IPS-NIHi11 (cell line): ENCODE data around the gene THADA.
"Not testable (repeated sequence)": the region's sequence is repeated elsewhere in the genome, so short reads cannot be mapped to it uniquely, and the experiment has no call there.

Experiments used
- DNase-seq: peaks from one replicate; pipeline ENCODE4 v3.0.0; 2012; ENCODE audit warnings: mixed read lengths, low spot score

Gene THADA

DNA sequence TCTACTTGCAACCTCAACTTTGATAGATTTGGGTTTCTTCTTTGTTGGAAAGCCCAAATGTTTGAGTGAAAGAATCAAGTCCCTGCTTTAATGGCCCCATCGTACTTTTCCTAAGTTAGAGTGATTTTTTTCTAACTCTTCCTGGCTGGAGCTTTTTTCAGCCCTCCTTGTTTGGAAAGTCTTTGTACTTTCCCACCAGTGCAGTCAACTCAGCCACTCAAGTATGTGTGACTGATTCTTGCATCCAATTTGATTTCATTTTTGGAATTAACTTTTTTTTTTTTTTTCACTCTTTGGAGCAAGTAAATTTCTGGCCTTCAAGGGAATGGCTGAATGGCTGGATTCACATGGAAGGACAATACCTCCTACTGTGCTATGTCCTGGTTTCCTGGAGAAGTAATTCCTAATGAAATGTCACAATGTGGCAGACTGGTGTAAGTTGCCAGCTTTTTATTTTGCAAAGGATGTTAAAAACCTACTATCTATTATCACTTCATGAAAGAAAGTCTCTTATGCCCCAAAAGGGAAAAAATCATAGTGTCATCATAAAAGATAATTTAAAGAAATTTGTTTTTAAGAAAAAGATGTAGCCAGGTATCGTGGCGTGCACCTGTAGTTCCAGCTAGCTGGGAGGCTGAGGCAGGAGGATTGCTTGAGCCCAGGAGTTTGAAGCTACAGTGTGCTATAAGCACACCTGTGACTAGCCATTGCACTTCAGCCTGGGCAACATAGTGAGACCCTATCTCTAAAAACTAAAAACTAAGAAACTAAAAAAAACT lies 293.5 kb downstream of the THADA start:
- no peak for DNase-seq

DNA sequence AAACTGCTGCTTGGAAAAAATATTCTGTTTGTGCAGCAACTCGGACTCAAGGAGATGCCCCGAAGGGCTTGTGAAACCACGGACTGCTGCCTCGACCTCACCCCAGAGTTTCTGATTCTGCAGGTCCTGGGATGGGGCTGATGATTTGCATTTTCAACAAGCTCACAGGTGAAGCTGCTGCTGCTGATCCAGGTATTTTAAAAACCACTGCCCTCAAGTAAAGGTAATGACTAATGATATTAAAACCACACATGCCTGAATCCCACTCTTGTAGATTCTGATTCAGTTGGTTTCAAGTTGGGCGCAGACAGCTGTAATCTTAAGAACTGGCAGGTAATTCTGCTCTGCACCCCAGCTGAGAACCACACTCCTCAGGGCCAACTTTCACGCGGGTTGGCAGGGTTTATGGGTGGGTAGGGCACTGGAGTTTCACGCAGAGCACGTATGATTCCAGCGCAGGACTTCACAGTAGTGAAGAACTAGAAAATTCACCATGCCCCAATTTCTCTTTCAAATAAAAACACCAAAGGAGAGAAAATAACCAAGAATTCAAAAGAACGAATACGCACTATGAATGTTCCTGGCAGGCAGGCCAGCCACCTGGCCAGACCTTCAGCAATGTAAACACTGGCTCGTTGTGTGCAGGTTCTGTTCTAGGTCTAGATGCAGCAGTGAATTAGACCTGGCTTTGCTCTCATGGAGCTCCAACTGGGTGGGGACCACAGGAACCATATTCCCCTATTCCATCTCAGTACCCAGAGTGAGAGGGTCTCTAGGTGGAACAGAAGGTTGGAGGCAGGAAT lies 294.9 kb downstream of the THADA start:
- DNase-seq: no peak

DNA sequence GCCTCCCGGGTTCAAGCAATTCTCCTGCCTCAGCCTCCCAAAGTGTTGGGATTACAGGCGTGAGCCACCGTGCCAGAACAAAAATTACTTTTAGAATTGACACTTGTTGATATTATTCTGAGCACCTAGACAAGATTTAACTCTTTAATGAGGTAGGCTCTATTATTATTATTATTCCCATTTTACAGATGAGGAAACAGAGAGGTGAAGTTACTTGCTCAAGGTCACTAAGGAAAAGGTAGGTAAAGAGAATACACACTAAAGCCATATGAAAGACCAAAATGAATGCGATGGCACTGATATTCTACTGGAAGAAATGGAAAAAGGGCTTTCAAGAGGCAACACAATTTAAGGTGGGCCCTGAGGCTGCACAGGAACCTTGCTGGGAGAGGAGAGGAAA lies 295.6 kb downstream of the THADA start:
- DNase-seq: no peak

DNA sequence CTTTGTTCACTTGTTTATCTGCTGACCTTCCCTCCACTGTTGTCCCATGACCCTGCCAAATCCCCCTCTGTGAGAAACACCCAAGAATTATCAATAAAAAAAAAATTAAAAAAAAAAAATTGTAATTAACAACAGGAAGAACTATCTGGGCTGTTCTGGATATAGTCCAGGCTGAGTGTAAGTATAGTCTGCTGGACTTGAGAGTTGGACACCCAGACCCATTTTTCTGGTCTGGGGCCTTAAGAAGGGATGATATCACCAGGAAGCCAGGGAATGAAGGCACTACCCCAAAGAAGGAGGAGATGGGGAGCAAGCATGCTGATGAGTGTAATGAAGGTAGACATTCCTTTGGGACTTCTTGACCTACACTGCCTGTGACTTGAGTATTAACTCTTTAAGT lies 297.3 kb downstream of the THADA start:
- no peak for DNase-seq

DNA sequence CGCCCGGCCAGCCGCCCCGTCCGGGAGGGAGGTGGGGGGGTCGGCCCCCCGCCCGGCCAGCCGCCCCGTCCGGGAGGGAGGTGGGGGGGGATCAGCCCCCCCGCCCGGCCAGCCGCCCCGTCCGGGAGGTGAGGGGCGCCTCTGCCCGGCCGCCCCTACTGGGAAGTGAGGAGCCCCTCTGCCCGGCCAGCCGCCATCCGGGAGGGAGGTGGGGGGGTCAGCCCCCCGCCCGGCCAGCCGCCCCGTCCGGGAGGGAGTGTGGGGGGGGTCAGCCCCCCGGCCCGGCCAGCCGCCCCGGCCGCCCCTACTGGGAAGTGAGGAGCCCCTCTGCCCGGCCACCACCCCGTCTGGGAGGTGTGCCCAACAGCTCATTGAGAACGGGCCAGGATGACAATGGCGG lies 298.1 kb downstream of the THADA start:
- DNase-seq: not testable (repeated sequence)

DNA sequence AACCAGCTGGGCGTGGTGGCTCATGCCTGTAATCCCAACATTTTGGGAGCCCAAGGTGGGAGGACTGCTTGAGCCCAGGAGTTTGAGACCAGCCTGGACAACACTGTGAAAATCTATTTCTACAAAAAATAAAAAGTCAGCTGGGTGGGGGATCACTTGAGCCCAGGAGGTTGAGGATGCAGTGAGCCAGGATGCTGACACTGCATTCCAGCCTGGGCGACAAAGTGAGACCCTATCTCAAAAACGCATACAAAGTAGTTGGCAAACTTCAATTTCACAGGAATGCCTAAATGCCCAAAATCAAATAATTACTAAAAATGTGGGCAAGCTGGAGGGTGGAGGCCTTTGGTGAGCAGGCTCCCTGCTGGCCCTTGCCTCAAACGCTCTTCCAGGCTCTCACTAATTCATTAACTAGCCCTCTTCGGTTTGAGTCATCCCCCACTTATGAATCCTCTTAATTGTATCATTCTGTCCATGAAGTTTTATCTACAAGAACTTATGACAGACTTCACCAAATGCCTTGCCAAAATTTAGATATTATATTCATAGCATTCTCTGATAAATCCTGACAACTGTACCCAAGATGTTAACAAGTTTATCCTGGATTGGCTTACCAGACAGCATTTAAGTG lies 300.8 kb downstream of the THADA start:
- no peak for DNase-seq

DNA sequence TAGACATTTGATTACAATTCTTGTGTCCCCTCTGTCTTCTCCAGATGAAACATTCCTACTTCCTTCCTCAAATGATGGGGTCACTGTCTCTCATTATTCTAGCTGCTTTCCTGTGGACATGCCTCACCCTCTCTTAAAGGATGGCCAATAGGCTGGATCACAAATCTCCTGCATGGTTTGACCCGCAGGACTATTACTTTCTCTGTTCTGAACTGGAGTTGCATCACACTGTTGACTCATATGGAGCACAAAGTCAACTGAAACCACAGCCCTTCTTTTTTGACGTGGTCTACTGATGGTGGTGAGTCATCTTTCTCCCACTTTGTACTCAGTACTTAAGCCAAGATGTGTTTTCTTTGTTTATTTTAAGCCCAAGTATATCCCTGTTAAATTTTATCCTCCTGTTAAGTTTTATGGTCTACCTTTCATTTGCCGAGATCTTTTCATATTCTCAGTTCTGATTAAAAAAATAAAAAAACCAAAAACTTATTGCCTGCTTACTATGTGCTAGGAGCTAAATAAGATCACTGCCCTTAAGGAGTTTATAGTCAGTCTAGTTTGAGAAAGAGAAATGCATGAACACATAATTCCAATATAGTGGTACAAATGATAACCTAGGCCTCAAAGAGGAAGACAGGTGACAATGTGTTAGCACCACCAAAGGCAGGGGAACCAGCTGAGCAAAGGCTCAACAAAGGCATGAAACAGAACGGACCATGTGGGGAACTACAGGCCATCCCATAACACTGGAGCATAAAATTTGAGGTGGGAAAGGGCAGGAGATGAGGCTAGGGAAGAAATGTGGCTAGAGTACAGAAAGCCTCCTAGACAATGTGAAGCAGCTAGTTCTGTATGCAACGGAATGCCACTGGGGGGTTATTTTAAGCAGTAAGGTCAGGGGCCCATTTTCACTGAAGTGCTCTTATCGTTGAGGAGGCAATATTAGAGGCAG lies 301.8 kb downstream of the THADA start:
- DNase-seq: no peak

DNA sequence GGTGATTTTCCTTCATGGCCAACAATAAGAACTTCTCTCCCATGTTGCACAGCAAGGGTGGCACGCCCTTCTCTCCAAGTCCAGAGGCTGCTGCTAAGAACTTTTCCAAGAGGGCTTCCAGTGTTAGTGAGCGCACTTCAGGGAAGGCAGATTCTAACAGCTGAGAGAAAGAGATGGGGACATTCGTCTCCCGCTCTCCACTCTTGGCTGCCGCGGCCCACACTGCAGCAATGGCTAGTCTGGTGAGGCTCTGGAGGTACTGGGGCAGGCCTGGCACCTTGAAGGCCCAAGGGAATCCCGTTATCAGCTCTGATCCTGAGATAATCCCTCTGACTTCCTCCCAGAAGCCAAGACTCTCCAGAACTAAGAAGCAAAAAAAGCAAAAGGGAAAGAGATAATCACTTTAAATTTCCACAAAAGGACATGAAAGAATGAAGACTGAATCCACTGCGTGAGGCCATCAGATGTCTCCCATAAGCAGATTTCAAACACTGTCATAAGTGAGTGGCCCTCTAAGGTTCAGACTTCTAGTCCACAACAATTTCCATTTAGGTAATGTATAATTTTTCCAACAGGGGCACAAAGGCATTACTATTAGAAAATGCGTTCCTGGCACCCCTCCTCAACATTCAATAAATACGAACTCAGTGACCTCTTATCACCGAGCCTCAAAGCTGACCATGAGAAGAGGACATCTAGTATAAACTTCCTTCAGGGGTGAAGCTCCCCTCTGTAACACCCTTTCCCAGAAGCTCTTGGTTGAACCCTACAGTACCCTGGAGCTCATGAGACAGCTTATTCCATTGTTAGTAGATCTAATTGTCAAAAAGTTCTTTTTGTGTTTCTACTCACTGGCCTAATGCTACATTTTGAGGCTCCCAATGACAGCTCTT lies 302.7 kb downstream of the THADA start:
- no peak for DNase-seq

DNA sequence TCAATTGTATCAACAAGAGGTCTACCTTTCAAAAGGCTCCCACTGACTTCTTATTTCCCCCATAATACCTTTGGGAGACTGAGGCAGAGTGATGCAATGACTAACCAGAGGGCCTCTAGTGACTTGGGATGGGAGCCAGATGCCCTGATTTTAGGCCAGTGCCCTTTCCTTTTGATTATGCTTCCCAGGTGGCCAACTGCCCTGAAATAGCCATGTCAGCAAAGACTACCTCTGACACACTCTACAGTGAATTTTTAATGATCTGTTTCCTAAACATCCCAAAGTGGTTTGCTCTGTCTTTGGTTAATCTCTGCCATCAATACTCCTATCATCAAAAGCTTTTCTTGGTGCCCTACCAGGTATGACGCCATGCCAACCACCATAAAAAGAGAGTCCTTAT lies 303.5 kb downstream of the THADA start:
- no peak for DNase-seq

DNA sequence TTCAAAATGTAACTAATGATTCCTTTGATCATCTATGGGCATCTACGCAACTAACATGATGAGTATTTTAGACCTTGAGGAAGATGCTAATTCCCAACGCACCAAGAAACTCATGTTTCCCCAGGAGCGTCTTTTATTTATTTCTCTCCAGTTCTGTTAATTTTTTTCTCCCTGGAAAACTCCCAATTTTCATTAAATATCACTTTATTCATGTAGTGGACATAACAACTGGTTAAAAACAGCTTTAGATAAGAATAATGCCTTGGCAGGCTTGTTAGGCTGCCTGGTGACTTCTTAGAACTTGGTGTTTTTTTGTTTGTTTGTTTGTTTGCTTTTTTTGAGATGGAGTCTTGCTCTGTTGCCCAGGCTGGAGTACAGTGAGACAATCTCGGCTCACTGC lies 306.5 kb downstream of the THADA start:
- no peak for DNase-seq

DNA sequence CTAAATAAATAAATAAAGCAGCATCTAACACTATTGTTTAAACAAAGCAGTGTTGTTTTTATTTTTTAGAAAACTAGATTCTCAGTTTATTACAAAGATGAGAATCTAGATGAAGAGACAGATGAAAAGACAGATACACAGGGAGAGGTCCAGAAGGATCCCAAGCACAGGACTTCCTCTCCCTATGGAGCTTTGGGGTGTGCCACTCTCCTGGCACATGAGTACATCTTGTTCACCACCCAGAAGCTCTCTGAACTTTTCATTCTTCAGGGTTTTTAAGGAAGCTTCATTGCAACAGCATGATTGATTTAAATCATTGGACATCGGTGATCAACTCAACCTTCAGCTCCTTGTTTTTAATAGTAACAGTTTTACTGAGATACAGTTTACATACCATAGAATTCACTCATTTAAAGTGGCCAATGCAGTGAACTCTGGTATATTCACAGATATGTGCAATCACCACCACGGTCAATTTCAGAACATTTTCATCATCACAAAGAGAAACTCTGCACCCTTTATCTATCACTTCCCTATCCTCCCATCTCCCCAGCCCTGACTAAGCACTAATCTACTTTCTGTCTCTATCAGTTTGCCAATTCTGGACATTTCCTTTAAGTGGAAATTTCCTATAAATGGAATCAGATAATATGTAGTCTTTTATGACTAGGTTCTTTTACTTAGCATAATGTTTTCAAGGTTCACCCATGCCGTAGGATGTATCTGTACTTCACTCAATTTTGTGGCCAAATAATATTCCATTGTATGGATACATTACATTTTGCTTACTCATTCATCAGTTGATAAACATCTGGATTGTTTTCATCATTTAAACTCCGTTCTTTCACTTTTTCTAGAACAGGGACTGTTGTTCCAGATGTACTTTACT lies 307.2 kb downstream of the THADA start:
- DNase-seq: no peak

DNA sequence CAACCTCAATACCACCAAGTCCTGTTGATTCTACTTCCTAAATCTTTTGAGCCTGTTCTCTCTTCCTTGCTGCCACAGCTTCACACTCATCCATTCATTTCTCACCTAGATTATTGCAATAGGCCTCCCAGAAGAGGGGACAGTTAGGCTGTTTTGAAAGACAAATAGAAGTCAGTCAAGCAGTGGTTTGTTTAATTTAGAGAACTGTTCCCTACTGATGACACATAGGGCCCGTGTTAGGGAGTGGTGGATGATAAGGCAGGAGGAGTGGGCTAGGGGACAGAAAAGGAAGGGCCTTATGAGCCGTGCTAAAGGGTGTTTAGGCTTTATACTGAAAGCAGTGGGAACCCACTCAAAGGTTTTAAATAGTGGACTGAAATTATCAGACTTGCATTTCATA lies 309.9 kb downstream of the THADA start:
- DNase-seq: no peak

DNA sequence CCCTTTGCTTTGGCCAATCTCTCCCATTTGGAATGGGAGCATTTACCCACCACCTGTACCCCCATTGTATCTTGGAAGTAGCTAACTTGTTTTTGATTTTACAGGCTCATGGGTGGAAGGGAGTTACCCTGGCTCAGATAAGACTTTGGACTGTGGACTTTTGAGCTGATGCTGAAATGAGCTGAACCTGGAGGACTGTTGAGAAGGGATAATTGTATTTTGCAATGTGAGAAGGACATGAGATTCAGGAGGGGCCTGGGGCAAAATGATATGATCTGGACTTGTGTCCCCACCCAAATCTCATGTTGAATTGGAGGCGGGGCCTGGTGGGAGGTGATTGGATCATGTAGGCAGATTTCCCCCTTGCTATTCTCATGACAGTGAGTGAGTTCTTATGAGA lies 310.9 kb downstream of the THADA start:
- no peak for DNase-seq

DNA sequence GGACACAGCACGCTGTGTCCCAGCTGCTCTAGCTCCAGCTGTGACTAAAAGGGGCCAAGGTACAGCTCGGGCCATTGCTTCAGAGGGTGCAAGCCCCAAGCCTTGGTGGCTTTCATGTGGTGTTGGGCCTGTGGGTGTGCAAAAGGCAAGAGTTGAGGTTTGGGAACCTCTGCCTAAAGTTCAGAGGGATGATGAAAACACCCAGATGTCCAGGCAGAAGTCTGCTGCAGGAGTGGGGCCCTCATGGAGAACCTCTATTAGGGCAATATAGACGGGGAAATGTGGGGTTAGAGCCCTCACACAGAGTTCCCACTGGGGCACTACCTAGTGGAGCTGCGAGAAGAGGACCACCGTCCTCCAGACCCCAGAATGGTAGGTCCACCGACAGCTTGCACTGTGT lies 311.5 kb downstream of the THADA start:
- DNase-seq: not testable (repeated sequence)

DNA sequence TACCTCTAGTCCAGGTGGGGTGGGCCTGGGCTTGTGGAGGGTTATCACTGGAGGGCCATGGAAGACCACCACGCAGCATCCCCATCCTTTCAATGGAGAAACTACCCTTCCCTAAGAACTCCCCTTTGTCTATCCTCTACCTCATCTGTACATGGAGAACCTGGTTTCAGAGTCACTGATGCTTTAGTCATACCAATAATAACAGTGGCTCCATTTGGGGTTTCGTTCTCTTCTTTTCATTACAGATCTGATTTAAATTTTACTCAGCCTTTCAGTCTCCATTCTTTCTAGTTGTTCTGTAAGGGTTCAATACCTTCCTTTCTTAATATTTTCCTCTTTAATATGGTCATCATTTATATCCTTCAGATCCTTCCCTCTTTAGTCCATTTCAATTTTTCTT lies 314.8 kb downstream of the THADA start:
- DNase-seq: no peak

DNA sequence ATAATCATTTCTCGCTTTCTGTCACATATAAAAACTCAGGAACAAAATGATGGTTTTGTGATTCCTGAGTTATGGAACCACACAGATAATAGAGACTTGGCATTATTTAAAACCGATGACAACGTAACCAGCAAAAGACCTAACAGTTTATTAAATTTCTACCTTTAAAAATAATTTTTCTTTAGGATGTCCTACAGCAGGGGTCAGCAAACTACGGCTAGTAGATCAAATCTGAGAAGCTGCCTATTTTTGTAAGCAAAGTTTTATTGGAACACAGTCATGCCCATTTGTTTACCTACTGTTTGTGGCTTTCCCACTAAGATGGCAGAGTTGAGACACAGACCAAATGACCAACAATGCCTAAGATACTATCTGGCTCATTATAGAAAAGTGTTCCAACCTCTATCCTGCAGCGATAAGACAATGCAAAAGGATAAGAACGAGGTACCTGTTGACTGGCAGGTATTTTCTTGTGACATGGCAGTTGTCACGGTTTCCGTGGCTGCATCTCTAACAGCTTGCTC lies 316.5 kb downstream of the THADA start:
- no peak for DNase-seq

DNA sequence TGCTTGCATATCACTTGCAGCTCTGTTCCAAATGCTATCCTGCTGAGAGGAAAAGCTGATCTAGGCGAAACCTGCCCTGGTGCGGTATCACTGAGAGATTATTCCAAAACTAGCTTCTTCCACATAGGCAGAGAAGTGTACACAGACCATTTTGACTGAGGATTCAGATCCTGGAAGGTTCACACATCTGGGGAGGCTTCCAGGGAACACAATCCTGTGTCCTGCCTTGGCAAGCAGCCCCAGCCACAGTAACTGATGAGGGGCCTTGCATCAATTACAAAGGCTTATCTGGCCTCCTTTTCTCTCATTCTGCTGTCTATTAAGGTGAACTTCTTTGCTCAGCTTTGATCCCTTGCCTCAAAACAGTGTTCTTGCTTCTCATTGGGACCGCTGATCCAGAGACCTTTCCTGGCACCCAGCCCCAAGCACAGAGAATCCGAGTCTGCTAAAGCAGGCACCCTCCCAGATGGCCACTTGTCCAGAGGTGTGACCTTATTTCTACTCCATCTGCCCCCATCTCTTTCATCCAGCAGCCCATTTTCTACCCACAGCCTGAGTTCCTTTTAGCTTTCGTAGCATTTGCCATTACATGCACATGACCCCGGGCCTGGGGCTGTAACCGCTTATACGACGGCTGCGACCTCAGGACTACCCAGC lies 317.1 kb downstream of the THADA start:
- no peak for DNase-seq

DNA sequence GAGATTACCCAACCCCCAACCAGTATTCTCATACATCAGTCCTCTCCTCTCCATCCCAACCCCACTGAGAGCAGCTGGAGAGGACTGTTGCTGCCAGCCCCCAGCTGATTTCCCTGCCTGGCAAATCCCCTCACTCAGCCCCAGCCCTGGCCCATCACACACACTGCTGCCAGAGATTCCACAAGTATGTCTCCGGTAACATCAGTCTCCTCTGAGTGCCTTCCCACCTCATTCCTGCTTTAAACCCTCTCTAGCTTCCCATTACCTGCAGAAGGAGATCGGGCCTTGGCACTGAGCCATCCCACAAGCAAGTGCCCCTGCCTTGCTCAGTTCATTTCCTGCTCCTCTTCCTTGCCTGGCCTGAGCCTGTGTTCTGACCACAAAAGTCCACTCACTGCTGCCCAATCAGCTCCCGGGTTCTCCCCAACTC lies 318.9 kb downstream of the THADA start:
- DNase-seq: no peak
